Left ventricle myocardium superior (tissue), 1 donor: ENCODE results near the gene HSH2D. TPM values are rescaled to one million over a fixed set of nuclear protein-coding genes. Genes with fewer than 3 reads are reported as not detected.
"Not testable (repeated sequence)": the region's sequence is repeated elsewhere in the genome, so short reads cannot be mapped to it uniquely, and the experiment has no call there.

ENCODE experiments used
- ATAC-seq: fragments of 200-7000 bp; cut with Tn5 transposase; one replicate; pipeline ENCODE4 v1.9.1; 2020; ENCODE audit warnings: mild to moderate bottlenecking, moderate library complexity
- DNase-seq: peaks from one replicate; pipeline ENCODE4 v3.0.0-alpha.2; 2020
- intact Hi-C: fragments of 100-400 bp; cut with micrococcal nuclease; formaldehyde crosslinking; loops from one replicate; pipeline ENCODE4 v1.11.0; 2022
- long read RNA-seq: library from polyadenylated mRNA; unstranded; transcript quantifications from one replicate; pipeline ENCODE4 v2.0.0, GENCODE V29; 2021
- total RNA-seq: library from RNA; stranded (reverse); fragmentation: NEBNext Ultra II Directional; extraction: Animal tissue kit (Norgen Biotek cat#: 25700); gene quantifications from one replicate; pipeline ENCODE4 v1.2.1, GENCODE V29; 2021
- donor health status: DM: no; HTN: yes; CAD: no; lungs with severe emphysema.

Gene HSH2D, protein sequence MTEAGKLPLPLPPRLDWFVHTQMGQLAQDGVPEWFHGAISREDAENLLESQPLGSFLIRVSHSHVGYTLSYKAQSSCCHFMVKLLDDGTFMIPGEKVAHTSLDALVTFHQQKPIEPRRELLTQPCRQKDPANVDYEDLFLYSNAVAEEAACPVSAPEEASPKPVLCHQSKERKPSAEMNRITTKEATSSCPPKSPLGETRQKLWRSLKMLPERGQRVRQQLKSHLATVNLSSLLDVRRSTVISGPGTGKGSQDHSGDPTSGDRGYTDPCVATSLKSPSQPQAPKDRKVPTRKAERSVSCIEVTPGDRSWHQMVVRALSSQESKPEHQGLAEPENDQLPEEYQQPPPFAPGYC
- 0.37 TPM for total RNA-seq
- long read RNA-seq = 0 reads

DNA sequence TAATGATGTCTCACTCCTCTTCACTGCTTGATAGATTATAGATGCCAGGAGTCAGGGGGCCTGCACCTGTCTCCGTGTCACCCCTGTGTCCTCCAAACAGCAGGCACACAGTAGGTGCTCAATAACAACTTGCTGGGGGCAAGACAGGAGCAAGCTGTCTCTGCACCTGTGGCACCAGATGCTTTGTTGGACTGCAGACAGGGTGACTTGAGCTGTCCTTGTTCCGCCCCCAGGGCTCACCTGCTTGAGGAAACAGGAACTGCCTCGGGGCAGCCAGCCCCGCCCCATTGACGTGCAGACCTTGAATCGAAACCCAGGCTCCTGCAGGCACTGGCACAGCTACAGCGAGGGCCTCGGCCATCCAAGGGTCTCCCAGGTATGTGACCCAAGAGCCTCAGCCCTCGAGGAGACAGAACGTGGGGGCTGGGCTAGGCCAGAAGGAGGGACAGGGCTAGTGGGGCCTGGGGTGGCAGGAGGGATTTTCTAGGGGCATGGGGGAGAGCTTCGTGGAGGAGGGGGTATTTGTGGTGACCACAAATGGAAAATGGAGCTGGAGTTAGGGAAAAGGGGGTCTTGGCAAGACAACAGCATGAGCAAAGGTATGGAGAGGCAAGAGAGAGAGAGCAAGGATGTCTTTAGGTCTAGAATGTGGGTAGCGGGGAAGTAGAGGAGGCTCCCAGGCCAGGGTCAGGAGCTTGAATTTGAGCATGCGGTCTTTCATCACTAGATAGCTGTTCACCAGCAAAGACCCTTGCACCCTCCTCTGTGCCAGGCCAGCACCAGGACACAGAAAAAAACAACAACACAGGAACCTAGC is at the start of gene HSH2D:
TSS of gene HSH2D (plus strand) at position 287 of the 817 bp plus-strand sequence. CDS start 5,066 bp downstream, outside the sequence.
- DNase-seq = peak; percentile 60
- ATAC-seq = peak; percentile 46
- intact Hi-C loops = no loop called here

DNA sequence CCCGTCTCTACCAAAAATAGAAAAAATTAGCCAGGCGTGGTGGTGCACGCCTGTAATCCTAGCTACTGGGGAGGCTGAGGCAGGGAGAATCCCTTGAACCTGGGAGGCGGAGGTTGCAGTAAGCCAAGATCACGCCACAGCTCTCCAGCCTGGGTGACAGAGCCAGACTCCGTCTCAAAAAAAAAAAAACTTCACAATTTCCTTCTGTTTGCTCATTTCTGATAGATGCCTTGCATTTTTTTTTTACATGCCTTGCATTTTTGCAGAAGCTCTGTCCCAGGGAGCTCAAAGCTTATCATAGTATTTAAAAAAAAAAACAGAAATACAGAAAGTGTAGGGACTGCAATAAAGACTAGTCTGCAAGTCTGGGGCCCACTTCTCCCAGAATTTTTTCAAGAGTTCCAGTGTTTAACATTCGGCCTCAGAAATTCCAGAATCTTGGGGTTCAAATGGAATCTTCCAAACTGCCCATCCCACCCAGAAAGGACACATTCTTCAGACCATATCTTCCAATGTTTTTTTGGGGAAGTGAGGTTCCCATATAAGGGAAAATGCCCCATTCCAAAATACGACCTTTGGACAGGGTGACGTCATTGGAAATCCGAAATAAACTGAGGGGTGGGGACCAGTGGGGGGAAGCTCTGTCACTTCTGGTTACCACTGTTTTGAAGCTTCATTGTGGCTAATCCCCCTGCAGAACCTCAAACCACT is 49.0 kb upstream of the HSH2D start:
- no peak for ATAC-seq

DNA sequence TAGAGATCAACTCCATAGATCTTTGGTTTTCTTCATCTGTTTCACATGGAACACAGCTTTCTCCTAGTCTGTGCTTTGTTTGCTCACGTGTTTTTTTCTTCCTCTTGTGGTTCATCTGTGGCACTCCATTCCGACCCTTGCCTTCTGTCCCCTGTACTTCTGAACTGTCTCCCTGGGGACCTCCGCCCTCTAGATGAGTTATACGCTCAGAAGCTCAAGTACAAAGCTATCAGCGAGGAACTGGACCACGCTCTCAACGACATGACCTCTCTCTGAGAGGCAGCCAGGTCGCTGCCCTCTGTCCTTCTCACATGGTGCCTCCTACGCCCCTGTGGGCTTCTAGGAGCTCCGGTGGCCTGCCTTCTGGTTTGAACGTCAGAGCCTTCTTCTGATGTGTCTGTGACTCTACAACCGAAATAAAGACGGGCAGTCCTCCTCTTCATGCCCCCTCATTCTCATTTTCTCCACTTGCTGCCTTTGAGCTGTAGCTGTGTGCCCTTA is 48.4 kb upstream of the HSH2D start:
- ATAC-seq (peak; percentile 56), DNase-seq (no peak)
- intact Hi-C loops = no loop called here

More for the DNA sequence above, 49.0 kb upstream of the HSH2D start:
- DNase-seq = no peak
- intact Hi-C loops = no loop called here

DNA sequence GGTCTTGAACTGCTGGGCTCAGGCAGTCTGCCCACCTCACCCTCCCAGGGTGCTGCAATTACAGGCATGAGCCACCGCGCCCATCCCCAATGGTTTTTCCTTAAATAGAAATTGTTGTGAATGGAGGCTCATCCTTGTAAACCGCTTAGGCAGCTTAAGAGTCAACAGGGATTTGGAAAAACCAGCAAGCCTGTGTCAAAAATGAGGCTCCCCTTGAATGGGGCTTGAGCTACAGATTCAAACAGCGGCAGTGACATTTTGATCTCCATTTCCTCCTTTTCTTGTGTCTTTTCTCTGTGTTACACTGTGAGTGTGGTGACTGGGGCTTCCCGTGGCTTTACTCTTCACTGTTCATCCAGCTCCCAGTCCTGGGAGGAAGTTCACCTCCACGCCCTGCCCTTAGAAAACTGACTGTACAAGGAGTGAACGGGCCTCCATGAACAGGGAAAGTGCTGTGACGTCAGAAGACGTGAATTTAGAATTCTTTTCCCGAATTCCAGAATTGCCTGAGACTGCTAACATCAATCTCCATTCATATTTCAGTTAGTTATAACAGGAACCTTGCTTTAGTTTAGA is 47.1 kb upstream of the HSH2D start:
- intact Hi-C loops = no loop called here
- ATAC-seq (no peak), DNase-seq (no peak)

DNA sequence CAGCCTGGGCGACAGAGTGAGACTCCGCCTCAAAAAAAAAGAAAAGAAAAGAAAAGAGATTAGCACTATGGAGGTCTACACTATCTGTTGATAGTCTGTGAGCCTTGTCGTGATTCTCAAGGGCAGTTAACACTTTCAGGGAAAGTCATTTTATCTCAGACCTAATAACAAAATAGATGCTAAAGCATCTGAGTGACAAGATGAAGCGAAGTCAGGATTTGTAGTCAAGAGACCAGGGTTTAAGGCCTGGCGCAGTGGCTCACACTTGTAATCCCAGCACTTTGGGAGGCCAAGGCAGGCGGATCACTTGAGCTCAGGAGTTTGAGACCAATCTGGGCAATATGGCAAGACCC is 45.1 kb upstream of the HSH2D start:
- ATAC-seq (no peak), DNase-seq (no peak)
- intact Hi-C loops = no loop called here

DNA sequence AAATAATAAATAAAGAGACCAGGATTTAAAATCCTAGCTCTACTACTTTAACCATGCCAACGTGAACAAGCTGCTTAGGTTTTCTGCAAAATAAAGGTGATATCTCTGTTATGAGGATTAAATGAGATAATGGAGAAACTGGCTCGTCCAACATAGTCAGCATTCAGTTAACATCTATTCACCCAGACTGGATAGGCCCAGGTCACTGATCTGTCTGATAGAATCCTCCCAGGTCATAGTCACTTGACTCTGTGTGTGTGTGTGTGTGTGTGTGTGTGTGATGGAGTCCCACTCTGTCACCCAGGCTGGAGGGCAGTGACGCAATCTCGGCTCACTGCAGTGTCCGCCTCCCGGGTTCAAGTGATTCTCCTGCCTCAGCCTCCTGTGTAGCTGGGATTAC is 44.7 kb upstream of the HSH2D start:
- DNase-seq (no peak), ATAC-seq (no peak)
- intact Hi-C loops = no loop called here

DNA sequence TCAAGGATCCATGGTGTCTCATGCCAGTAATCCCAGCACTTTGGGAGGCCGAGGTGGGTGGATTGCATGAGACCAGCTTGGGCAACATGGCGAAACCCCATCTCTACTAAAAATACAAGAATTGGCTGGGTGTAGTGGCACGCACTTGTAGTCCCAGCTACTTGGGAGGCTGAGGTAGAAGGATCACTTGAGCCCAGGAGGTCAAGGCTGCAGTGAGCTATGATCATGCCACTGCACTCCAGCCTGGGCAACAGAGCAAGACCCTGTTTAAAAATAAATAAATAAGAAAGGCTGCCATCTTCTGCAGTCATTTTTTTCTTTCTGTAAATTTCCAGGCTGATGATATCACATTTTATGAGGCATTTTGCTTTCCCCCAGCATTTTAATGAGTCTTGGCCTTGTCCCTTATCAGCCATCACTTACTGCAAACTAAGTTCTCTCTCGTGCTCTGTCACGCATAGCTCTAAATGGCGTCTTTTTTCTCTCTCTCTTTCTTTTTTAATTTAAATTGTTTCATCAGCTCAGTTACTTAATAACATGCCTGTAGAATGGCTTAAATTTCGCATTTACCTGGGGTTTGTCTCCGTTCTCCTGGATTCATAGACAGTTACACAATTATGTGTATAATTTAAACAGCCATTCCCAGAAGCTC is 44.0 kb upstream of the HSH2D start:
- DNase-seq, ATAC-seq, intact Hi-C loops: not testable (repeated sequence)

DNA sequence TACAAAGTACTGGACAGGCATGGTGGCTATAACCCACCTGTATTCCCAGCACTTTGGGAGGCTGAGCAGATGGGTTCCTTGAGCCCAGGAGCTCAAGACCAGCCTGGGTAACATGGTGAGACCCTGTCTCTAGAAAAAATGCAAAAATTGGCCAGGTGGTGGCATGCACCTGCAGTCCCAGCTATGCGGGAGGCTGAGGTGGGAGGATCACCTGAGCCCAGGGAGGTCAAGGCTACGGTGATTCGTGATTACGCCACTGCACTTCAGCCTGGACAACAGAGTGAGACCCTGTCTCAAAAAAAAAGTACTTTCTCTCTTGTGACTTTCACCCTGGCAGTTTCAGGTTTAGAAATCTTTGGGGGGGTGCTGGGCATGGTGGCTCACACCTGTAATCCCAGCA is 43.0 kb upstream of the HSH2D start:
- intact Hi-C loops = no loop called here
- ATAC-seq (no peak), DNase-seq (no peak)

DNA sequence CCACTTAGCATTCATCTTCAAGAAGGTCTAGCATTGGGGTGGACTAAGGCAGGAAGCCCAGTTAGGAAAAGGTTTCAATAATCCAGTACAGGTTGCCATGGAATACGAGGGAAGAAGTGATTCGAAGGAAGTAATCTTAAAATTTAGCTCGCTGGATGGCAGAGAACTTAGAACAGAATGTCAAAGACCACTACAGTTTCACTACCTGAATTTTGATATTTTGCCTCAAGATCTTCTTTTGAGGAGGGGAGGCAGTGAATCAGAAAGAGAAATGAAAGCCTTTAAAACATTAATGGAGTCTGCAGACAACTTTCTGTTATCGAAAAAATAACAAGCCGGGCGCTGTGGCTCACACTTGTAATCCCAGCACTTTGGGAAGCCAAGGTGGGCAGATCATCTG is 38.8 kb upstream of the HSH2D start:
- ATAC-seq (no peak), DNase-seq (no peak)
- intact Hi-C loops = no loop called here

DNA sequence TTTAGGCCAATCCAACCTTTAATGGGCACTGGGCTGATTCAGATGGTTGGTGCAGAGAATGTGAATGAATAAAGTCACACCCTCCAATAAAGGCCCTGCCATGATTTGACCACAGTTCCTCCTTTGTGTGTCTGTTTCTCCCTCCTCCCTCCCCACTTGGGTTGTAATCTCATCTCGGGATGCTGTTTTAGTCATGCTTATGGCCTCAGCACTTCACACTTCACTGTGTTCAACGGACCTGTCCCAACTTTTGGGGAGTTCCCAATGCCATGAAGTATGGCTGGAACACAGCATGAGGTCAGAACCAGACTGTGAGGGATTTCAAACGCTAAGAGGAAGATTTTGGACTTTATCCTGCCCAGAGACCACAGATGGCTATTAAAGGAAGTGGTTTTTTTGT is 37.4 kb upstream of the HSH2D start:
- ATAC-seq = no peak
- DNase-seq = no peak
- intact Hi-C loops = no loop called here

DNA sequence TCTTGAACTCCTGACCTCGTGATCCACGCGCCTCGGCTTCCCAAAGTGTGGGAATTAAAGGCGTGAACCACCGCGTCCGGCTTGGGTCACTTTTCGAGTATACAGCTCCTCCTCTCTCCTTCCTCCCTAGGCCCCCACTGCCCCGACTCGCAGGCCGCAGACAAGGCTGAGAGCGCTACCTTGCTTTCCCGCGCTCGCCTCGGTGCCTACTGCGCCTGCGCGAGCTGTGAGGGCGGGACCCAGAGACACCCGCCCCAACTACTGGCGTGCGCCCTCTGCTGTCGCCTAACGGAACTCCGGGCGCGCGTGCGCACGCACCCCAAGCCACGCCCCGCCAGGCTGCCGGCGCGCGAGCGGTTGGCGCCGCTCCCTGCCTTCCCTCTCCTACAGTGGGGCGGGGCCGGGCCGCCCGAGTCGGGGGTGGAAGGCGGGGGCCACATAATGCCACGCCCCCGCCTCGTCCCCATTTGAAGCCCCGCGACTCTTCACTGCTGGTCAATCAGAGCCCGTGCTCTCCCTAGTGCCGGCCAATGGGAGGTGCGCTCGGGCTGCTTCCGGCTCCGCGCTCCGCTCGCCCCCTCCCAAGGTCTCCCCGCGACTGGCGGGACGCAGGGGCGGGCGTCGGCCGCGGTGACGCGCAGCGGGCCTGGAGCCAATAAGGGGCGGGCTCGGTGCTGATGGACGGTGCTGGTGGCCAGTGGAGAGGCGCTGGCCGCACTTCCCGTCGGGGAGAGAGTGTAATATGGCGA is 32.2 kb upstream of the HSH2D start, which contains the start of gene RAB8A:
TSS of gene RAB8A (plus strand) at position 730 of the 749 bp plus-strand sequence. CDS start at position 743, 13 bp downstream.
- DNase-seq (peak; percentile 99), ATAC-seq (peak; percentile 97)
- intact Hi-C loops = no loop called here

DNA sequence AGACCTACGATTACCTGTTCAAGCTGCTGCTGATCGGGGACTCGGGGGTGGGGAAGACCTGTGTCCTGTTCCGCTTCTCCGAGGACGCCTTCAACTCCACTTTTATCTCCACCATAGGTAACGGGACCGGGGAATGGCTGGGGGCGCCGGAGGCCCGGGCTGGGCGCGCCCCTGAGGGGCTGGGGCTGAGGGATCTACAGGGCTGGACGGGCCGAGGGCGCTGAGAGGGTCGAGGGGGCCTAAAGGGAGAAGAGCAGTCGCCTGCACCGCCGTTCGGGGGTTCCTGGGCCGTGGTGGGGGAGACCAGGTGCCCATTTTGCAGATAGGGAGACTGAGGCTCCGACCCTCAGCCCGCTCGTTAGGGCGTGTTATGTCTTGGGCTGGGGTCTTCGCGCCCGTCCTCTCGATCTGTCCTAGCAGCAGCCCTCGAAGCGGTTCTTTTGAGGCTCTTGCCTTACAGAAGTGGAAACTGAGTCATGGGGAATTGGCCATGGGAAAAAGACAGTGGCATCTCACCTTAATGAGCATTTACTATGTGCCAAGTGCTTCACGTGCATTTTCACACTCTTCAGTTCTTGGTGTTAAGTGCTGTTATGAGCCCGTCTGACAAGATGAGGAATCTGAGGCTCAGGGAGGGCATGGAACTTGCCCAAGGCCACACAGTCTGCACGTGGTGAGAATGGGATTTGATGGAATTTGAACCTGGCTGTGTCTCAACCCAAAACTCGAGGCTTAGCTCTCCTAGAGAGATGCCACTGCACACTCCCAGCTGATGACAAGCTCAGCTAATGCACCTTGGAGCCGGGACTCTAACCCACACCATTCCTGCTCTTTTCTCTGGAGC is 31.4 kb upstream of the HSH2D start:
- DNase-seq (no peak), ATAC-seq (peak; percentile 1)
- intact Hi-C loops = no loop called here

DNA sequence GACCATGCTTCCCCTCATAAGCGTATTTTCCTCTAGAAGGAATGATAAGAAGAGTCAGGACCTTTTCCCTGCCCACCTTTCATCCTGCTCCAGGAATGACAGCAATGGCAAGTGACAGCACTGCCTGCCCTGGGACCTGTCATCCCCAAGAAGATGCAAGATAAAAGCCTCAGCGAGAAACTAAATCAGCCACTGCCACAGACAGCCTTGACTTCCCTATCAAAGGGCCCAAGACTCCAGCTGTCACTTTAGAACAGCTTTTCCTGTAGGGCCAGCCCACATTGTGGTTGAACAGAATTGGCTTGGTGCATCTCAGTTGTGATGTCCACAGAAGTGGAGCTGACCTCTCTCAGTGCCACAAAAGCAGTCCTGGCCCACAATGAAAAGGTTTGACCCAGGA is 30.7 kb upstream of the HSH2D start:
- intact Hi-C loops = no loop called here
- ATAC-seq = no peak
- DNase-seq = peak; percentile 14

DNA sequence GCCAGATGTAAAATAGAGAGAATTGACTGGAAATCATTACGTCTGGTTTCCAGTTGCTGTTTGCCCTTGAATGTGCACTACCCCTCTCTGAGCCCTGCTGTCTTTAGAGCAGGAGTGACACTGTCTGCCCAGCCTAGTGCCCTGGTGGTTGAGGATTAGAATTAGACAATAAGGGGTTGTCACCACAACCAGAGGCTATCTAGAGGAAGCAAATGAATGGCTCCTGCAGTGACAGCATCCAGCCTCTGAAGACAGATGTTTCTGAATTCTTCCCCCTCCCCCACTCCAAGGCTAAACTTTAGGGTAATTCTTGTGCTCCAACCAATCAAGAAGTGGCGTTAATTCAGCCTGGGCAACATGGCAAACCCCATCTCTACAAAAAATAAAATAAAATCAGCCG is 29.8 kb upstream of the HSH2D start:
- DNase-seq (no peak), ATAC-seq (no peak)
- intact Hi-C loops = no loop called here

DNA sequence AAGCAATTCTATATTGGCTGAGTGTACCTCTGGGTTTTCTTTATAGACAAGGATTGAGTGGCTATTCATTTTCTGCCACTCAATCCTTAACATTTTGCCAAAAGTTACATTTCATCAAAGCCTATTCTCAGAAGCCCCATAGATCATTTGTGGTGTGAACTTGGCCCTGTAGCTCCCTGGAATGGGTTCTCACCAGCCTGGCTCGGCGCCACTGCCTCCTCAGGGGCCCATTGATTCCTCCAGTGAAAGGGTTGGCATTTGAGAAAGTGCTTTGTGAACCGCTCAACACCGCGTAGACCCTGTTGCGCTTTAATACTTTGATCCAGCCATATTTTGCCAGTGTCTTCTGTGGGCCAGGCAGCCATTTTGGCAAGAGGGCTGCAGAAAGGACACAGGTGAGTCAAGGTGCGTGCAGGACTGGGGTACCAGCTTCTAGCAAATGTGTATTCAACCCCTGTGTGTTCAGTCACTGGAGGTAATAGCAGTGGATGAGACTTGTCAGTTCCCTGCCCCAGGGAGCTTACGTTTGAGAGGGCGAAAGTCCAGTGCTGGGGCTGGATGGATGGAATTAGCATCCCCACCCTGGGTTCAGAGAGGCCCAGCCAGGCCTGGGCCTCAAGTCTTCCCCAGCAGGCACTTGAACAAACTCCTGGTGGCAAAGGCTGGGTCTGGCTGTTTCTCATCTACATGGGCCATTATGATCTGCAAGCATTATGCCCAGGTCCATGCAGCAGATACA is 28.0 kb upstream of the HSH2D start:
- ATAC-seq = no peak
- DNase-seq = no peak
- intact Hi-C loops = no loop called here

DNA sequence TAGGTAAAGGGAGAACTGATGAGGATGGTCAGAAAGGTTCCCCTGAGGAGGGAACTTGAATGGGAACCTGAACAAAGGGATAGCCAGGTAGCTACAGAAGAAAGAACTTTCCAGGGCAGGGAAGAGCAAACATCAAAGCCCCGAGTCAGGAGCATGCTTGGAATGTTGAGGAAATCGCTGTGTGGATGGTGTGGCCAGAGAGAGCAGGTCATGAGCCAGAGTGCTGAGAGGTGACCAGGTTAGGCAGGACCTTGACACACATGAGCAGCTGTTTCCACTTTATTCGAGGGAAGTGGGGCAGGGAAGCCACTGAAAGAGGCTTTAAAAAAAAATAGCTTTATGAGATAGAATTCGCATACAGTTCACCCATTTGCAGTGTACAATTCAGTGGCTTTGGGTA is 27.4 kb upstream of the HSH2D start:
- no peak for ATAC-seq
- intact Hi-C loops = no loop called here
- DNase-seq = no peak

DNA sequence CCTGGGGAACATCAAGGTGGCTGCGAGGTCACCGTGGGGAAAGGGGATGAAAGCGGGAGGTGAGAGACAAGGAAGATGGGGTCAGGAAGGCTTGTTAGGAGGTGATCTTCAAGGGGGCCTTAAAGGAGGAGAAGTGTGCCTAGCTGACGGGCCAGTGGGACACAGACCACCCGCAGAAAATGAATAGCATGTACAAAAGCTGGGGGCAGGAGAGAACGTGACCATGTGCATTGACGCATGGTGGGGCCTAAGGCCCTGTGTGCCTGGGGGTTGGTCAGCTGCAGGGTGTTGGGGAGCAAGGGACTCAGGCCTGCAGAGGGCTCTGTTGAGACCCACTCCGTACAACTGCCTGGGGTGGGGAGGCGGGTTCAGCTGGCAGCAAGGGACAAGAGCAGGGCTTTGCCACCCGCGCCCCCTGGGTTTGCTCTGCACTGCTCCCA is 25.9 kb upstream of the HSH2D start:
- no peak for DNase-seq
- intact Hi-C loops = no loop called here
- no peak for ATAC-seq
